Panc1 (cell line): ENCODE data around the gene LONP1. TPM values are rescaled to one million over a fixed set of nuclear protein-coding genes. Genes with fewer than 3 reads are reported as not detected.

ENCODE experiments used
- ATAC-seq: fragments of 200-7000 bp; cut with Tn5 transposase; 2 replicates; pipeline ENCODE4 v1.9.1; 2020; ENCODE audit warnings: mild to moderate bottlenecking, moderate library complexity
- BruUV-seq: library from RNA; stranded (reverse); fragments of 400-500 nt; replicated peaks from 2 replicates; lab custom pipeline; 2021; lab: Mats Ljungman, UMichigan
- CTCF ChIA-PET: fragments of 300-600 bp; sonication (Branson Sonifier 250); formaldehyde crosslinking; loops from one replicate; lab custom pipeline; 2022; ENCODE audit warnings: antibody characterized with exemption; lab: Charles Lee
- POLR2A ChIA-PET: fragments of 300-600 bp; sonication (Branson Sonifier 250); formaldehyde crosslinking; loops from one replicate; lab custom pipeline; 2022; ENCODE audit warnings: antibody characterized with exemption; lab: Charles Lee
- DNase-seq: peaks from one replicate; pipeline ENCODE4 v3.0.0-alpha.2; 2010; ENCODE audit warnings: low read depth, low spot score
- H3K27ac ChIP-seq: 2 replicates; pipeline ENCODE4 v1.5.1; 2011; ENCODE audit warnings: mild to moderate bottlenecking, low read length, inconsistent platforms
- H3K27me3 ChIP-seq: fragments of 200-500 bp; sonication (Bioruptor generic); 2 replicates; pipeline ENCODE4 v1.6.0; 2014; ENCODE audit warnings: low read length, inconsistent platforms; ENCODE audit not compliant: control insufficient read depth, insufficient read depth
- H3K36me3 ChIP-seq: fragments of 200-500 bp; sonication (Bioruptor generic); 2 replicates; pipeline ENCODE4 v1.5.1; 2014; ENCODE audit warnings: inconsistent platforms, mild to moderate bottlenecking, low read length, moderate library complexity; ENCODE audit not compliant: control insufficient read depth, insufficient read depth
- H3K4me1 ChIP-seq: 2 replicates; pipeline ENCODE4 v1.5.1; 2011; ENCODE audit warnings: inconsistent platforms, mild to moderate bottlenecking, low read length, moderate library complexity; ENCODE audit not compliant: control insufficient read depth, insufficient read depth
- H3K4me3 ChIP-seq, 2 experiments: 2 replicates each; pipeline ENCODE4 v1.5.1; 2011 to 2012; ENCODE audit warnings: low read depth in 2 of 2, low read length in 2 of 2, mild to moderate bottlenecking in 2 of 2, inconsistent platforms in 1 of 2, moderate library complexity in 1 of 2
- H3K9me3 ChIP-seq: fragments of 200-500 bp; sonication (Bioruptor generic); 2 replicates; pipeline ENCODE4 v1.5.1; 2014; ENCODE audit warnings: low read depth, mild to moderate bottlenecking, inconsistent platforms, low read length, moderate library complexity; ENCODE audit not compliant: control insufficient read depth, insufficient read depth
- CTCF ChIP-seq: fragments of 450-650 bp; IDR thresholded peaks from 2 replicates; pipeline ENCODE4 v1.5.1; 2017; ENCODE audit warnings: mild to moderate bottlenecking
- POLR2AphosphoS5 ChIP-seq: IDR thresholded peaks from 2 replicates; pipeline ENCODE4 v1.6.1; 2012; ENCODE audit warnings: mild to moderate bottlenecking, low read depth, low read length, moderate library complexity
- REST ChIP-seq, 2 experiments: IDR thresholded peaks; 2 replicates each; pipeline ENCODE4 v1.6.1; 2011 to 2012; ENCODE audit warnings: low read depth in 2 of 2, control low read depth in 1 of 2, low read length in 1 of 2, mild to moderate bottlenecking in 1 of 2, moderate library complexity in 1 of 2; ENCODE audit not compliant: insufficient read depth in 1 of 2
- SIN3A ChIP-seq: IDR thresholded peaks from 2 replicates; pipeline ENCODE4 v1.6.1; 2012; ENCODE audit warnings: low read depth, mild to moderate bottlenecking, low read length, moderate library complexity, borderline replicate concordance; ENCODE audit not compliant: insufficient read depth
- TCF7L2 ChIP-seq: IDR thresholded peaks from 2 replicates; pipeline ENCODE4 v1.6.1; 2011; ENCODE audit warnings: mild to moderate bottlenecking, low read depth, low read length, inconsistent platforms
- in situ Hi-C: cut with HindIII; loops from 2 replicates; pipeline ENCODE4 v1.10.0; 2016; ENCODE audit warnings: low sequenced_read_pairs, low pct_unique_long_range_greater_than_20kb
- intact Hi-C: fragments of 100-400 bp; cut with micrococcal nuclease; formaldehyde crosslinking; loops from one replicate; pipeline ENCODE4 v1.10.0; 2022; ENCODE audit not compliant: unreplicated experiment
- total RNA-seq: library from RNA; stranded (reverse); gene quantifications from one replicate; pipeline ENCODE4 v1.2.1, GENCODE V29; 2021; ENCODE audit not compliant: unreplicated experiment

LONP1 gene
- total RNA-seq, 1 experiment from 2014 or later: 93.0 TPM

- H3K27ac ChIP-seq: no peak overlapping the region
- no TSS peak for BruUV-seq
- DNase-seq: no peak
- H3K36me3 ChIP-seq: no peaks in the 10 kb centered on the region
- no peak for TF ChIP-seq TCF7L2
- intact Hi-C loops: no loop called here
- no peaks in the 10 kb centered on the region for H3K27me3 ChIP-seq
- ChIA-PET CTCF (interaction anchor here (0.6 kb wide), 1 partner anchor 94 kb away, joined by 3 read pairs; no protein-coding TSS in a partner anchor), POLR2A (interaction anchor here (0.7 kb wide), 1 partner anchor 485 kb away, joined by 6 read pairs; no protein-coding TSS in a partner anchor)
- no peaks in the 10 kb centered on the region for H3K9me3 ChIP-seq
- H3K4me3 ChIP-seq: no peak overlapping the region
- in situ Hi-C loops: no loop called here
- no peaks in the 10 kb centered on the region for H3K4me1 ChIP-seq
- no peak for ATAC-seq
Observed at GRCh38 chr19:5727453-5728050, 7.6 kb upstream of the LONP1 start.

GRCh38 chr19:5719274-5719960 is 529 bp downstream of the LONP1 start:
- ChIA-PET CTCF (no interaction called here), POLR2A (interaction anchor here (0.7 kb wide), 1 partner anchor 129 kb away, joined by 3 read pairs; no protein-coding TSS in a partner anchor)
- peaks cover 3% of the 10 kb centered on the region; the same call in 1 of the 2 replicates for H3K36me3 ChIP-seq
- no peaks in the 10 kb centered on the region for H3K27me3 ChIP-seq
- DNase-seq: no peak
- no peak for TF ChIP-seq CTCF
- TF ChIP-seq POLR2AphosphoS5: no peak
- TF ChIP-seq SIN3A: 0 out of 2 replicates have a peak, but pooled peaks have one; percentile 3
- peak overlapping the region; percentile 96 to 98 for H3K4me3 ChIP-seq
- H3K27ac ChIP-seq: peak overlapping the region; percentile 96
- in situ Hi-C loops: no loop called here
- H3K9me3 ChIP-seq: no peaks in the 10 kb centered on the region
- intact Hi-C loops: no loop called here
- TSS peak; percentile 91 for BruUV-seq
- H3K4me1 ChIP-seq: peaks cover 8% of the 10 kb centered on the region; the same call in 1 of the 2 replicates
- ATAC-seq: peak; percentile 1; the same call in 1 of the 2 replicates

- CTCF ChIA-PET: interaction anchor here (0.6 kb wide), 1 partner anchor 9 kb away, joined by 6 read pairs; no protein-coding TSS in a partner anchor
- H3K4me3 ChIP-seq: peak overlapping the region; percentile 96 to 98
- no peaks in the 10 kb centered on the region for H3K27me3 ChIP-seq
- TSS peak; percentile 76 for BruUV-seq
- H3K36me3 ChIP-seq: peaks cover 3% of the 10 kb centered on the region; the same call in 1 of the 2 replicates
- H3K27ac ChIP-seq: peak overlapping the region; percentile 96
- intact Hi-C loops: no loop called here
- DNase-seq: peak; percentile 43
- peaks cover 8% of the 10 kb centered on the region; the same call in 1 of the 2 replicates for H3K4me1 ChIP-seq
- in situ Hi-C loops: no loop called here
- no peak for ATAC-seq
- POLR2A ChIA-PET: interaction anchor here (0.6 kb wide), 2 partner anchors 53 to 106 kb away, joined by 3 read pairs; no protein-coding TSS in a partner anchor
- TF ChIP-seq CTCF: no peak
- TF ChIP-seq POLR2AphosphoS5: no peak; the same call in 1 of the 2 replicates
- TF ChIP-seq SIN3A: no peak
- no peak for TF ChIP-seq REST (IDR thresholded peaks at IDR 0.05; ENCODE audit: insufficient read depth in 1 of 2, low read depth in 2 of 2, low read length in 1 of 2)
- TF ChIP-seq TCF7L2: no peak
- no peaks in the 10 kb centered on the region for H3K9me3 ChIP-seq
Observed at GRCh38 chr19:5718579-5719273, 1.2 kb downstream of the LONP1 start.
